Stimulated activated CD8-positive, alpha-beta memory T cell treated with anti-CD3 and anti-CD28 coated beads, Interleukin-4, amount 100 ng/mL, for 24 hours (primary cell): ENCODE data around the gene CCDC192.
"Not testable (repeated sequence)": the region's sequence is repeated elsewhere in the genome, so short reads cannot be mapped to it uniquely, and the experiment has no call there.

ENCODE experiments used
- DNase-seq: peaks from one replicate; pipeline ENCODE4 v3.0.0-alpha.2; 2020; ENCODE audit warnings: low read depth

Gene CCDC192, protein sequence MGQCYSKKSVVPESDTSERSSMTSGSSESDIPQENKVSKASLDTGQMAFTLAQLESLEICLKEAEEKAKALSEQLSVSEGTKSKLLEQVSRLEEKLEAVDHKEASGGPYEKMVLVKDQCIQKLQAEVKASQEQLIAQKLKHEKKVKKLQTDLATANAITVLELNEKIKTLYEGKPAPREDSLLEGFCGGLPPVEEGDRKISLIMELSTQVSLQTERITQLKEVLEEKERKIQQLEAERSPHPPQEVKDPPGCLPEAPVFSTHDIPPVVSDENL

GRCh38 chr5:127702926-127703561 lies at the start of gene CCDC192:
TSS of gene CCDC192 (plus strand) at chr5:127703391. CDS start at chr5:127703446, 55 bp downstream.
- no peak for DNase-seq

- DNase-seq: no peak
Observed at GRCh38 chr5:127656825-127657224, 46.4 kb upstream of the CCDC192 start.

DNA sequence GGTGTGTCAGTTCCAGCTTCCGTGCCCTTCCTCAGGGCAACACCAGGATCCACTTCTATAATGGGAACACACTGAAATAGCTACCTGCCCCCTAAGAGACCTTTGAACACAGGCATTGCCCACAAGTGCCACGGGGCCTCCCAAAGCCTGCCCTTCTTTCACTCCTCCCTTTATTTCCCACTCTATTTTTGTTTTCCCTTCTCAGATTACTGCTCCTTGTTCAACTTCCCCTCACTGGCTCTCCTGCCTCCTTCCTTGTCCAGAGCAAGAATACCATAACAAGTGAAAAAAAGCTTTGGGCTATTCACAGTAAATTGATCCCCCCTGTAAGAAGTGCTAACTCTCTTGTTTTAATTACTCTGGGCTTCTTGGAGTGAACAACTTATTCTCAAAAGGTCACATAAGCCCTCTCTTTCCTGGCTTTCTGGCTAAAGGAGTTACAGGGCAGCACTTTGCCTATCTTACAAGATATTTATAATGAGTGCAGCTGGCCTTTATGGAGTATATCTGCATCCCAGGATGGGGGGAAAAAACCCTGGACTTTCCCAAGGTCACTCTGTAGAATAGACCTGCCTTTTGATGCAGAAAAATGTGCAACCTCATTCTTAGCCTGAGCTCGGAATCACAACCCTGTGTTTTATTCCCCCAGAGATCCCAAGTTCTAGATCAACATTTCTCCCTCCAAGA lies 43.0 kb upstream of the CCDC192 start:
- no peak for DNase-seq

- DNase-seq: no peak
Observed at GRCh38 chr5:127664093-127664492, 39.1 kb upstream of the CCDC192 start.

- no peak for DNase-seq
Observed at GRCh38 chr5:127665641-127666040, 37.5 kb upstream of the CCDC192 start.

DNA sequence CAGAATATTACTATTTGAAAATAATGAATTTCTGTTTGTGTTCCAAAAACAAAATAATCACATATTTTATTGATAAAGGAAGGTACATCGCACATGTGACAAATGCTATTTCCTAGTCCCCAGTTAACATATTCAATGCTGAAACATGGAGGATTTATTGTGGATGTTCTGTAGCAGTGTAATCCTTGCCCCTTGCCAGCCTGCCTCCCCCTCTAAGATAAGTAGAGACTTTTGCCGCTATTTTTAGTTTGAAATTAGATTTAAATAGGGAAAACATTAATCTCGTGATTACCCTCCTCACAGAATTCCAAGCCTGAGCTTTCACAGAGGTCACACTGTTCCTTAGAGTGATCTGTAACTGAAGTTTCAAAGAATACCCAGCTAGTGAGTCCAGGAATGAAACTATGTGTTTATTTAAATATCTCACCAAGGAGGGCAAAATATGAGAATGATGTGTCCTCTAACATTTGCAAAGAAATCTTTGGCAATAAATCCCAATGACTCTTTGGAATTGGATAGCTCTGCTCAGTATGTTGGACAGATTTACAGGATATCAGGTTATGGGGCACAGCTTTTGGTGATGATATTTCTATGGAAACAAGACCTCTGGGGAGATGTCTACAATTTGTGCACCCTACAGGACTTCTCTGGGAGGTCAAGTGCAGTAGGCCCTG lies 37.0 kb upstream of the CCDC192 start:
- no peak for DNase-seq

- no peak for DNase-seq
Observed at GRCh38 chr5:127667926-127668325, 35.3 kb upstream of the CCDC192 start.

DNA sequence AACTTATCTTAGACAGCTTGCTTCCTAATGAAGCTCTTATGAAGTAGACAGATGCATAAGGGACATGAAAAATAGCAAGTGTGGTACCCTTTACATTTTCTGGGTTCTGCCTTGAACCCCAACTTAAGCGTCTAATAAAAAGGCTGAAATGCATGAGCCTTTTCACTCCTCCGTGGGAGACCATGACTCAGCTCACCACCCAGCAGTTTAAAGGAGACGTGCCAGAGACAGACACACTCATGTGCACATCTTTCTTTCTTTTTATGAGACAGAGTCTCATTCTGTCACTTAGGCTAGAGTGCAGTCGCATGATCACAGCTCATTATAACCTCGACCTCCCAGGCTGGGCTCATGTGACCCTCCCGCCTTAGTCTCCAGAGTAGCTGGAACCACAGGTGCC lies 32.0 kb upstream of the CCDC192 start:
- DNase-seq: no peak

DNA sequence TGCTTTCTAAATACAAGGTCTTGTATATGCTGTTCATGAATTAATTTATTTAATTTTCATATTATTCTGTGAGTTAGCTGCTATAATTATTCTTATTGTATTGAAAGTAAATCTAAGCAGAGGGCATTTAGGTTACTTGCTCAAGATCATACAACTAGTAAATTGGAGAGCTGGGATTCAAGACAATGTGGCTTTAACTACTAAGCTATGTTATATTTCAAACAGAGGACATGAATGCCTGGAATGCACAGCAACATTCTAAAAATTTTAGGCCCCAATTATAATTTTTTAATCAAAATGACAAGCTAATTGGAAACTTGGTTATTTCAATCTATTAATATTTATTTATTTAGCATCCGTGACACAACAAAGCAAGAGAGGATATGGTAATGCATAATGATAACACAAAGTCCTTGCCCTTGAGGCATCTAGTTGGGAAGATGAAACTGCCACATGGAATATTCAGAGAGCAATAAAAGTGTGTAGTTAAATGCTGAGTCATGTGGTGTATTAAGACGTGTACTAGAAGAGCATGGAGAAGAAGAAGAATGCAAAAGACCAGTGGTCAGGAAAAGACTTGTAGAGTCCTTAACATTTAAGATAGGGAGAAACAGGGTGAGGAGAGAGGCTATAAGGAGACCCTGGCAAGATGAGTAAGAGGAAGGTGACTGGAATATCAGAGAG lies 29.9 kb upstream of the CCDC192 start:
- no peak for DNase-seq

GRCh38 chr5:127676951-127677350 lies 26.2 kb upstream of the CCDC192 start:
- DNase-seq: not testable (repeated sequence)

DNA sequence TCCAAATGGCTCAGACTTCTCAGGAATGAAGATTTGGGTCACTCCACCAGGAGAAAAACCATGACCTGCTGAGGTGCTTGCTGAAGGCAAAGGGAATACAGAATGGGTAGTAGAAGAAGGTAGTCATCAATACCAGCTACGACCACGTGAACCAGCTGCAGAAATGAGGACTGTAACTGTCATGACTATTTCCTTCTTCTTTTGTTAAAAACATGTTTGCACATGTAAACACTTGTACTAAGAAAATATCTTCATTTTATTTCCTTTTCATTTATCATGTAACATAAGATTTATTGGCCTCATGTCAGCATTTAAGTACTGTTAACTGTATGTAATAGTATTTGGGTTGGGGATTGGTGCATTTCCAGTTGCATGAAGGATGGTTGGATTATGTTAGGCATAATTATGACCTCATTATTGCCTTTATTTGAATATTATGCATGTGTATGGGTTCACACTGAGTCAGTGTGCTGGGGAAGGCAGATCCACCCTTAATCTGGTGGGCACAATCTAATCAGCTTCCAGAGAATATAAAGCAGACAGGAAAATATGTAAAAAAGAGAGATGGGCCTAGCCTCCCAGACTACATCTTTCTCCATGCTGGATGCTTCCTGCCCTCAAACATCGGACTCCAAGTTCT lies 23.4 kb upstream of the CCDC192 start:
- DNase-seq: not testable (repeated sequence)

GRCh38 chr5:127680595-127680994 lies 22.6 kb upstream of the CCDC192 start:
- no peak for DNase-seq

DNA sequence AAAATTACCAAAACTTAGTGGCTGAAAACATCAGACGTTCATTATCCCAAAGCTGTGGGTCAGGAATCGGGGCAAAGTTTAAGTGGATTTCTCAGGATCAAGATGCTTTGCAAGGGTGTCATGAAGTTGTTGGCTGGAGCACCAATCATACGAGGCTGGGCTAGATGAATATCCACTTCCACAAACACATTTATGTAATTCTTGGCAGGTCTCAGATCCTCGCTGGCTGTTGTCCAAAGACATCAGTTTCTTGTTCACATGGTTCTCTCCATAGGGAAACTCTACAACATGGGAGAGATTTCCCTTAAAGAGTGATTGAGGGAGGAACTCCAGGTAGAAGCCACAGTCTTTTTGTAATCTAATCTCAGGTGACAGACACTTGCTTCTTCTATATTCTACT lies 20.2 kb upstream of the CCDC192 start:
- no peak for DNase-seq

DNA sequence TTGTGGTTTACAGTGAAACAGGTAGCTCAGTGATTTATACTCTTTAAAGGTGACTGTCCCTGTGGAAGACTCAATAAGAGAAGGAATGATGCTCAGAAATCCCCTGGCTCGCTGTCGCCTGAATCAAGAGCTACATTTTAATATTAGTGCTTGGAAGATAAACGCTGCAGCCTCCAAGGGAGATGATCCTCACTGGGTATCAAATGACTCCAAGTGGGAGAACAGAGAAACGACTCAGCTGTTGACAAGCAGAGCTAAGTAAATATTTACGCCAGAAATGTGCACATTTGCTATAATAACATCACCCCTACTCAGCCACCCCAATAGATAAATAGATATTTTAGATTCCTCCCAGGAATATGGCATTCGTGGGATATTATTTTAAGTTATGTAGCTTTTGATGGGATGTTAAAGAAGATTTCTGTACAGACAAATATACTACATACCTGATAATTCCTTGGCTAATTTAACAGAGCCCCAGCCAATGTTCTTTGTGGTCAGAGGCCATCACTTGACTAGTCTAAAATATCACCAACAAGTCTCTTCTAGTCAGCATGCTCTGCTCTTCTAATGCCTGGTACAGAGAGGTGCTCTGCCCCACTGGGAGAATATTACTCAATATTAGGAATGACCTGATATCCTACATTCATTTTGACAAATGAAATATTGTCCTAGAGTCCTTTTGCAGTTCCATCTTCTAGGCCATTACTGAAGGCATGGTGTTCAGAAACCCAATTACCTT lies 18.3 kb upstream of the CCDC192 start:
- DNase-seq: no peak

- DNase-seq: no peak
Observed at GRCh38 chr5:127685662-127686061, 17.5 kb upstream of the CCDC192 start.

- DNase-seq: no peak
Observed at GRCh38 chr5:127686424-127686823, 16.8 kb upstream of the CCDC192 start.

- DNase-seq: no peak
Observed at GRCh38 chr5:127694518-127695171, 8.5 kb upstream of the CCDC192 start.

GRCh38 chr5:127695346-127695745 lies 7.8 kb upstream of the CCDC192 start:
- DNase-seq: no peak

DNA sequence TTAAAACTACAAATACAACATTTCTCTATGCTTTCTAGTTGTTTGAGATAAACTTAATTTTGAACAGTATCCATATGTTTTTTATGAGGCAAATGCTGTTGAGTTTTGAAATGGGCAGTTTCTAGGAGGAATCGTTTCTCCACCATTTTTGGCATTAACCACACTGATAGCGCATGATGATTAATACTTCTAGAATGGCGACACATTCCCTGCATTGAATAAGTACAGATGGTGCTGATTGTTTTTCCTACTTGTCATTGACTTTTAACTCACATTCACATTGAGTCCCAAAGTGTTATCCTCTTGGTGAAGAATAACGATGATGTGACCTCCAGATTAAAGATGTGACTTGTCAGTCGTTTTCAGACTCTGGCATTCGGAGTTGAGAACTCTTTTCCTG lies 6.5 kb upstream of the CCDC192 start:
- DNase-seq: no peak

DNA sequence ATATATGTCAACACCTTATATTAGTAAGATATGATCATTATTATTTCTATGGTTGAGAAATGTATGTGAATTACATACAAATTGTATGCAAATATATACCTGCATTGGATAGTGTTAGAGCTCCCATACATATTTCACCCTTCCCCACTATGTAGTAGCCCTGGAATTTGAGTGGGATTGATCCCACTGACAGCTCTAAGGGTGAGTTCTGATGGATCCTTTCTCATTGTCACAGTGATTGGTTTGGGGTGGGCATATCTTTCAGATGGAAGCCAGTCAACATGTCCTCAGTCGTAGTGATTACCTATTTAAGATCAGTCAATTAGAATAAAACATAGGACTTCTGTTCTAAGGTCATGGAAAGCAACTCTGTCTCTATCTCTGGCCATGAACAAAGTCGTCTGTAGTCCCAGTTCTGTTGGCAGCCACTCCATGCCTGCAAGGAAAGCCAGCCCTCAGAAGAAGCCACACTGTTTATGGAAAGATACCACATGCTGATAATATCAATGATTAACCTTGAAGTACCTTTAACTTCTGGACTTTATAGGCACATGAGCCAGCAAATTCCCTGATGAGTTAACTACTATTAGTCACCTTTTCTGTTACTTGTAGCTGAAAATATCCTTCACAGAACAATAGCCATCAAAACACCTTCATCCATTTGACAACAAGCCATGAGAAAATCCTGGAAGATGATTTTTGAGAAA lies 5.1 kb upstream of the CCDC192 start:
- no peak for DNase-seq
